Endothelial cell of hepatic sinusoid (primary cell): ENCODE results near the gene SMARCC2.
"Not testable (repeated sequence)": the region's sequence is repeated elsewhere in the genome, so short reads cannot be mapped to it uniquely, and the experiment has no call there.

Experiments used
- in situ Hi-C: cut with HindIII; loops from 2 replicates; pipeline ENCODE4 v1.10.0; 2017; ENCODE audit warnings: low sequenced_read_pairs

Gene SMARCC2

GRCh38 chr12:56213878-56214277, 24.6 kb upstream of the SMARCC2 start:
- in situ Hi-C loops: no loop called here

GRCh38 chr12:56212361-56212760, 23.1 kb upstream of the SMARCC2 start:
- in situ Hi-C loops: no loop called here

- in situ Hi-C loops: loop anchor here (5.0 kb wide), 1 partner anchor 44 kb away; no protein-coding TSS in a partner anchor
Observed at GRCh38 chr12:56208006-56208405, 18.7 kb upstream of the SMARCC2 start.

- in situ Hi-C loops: loop anchor here (5.0 kb wide), 1 partner anchor 46 kb away; no protein-coding TSS in a partner anchor
Observed at GRCh38 chr12:56206452-56207166, 17.3 kb upstream of the SMARCC2 start.

- in situ Hi-C loops: loop anchor here (5.0 kb wide), 1 partner anchor 47 kb away; no protein-coding TSS in a partner anchor
Observed at GRCh38 chr12:56205445-56205844, 16.2 kb upstream of the SMARCC2 start.

GRCh38 chr12:56204275-56204674, 15.0 kb upstream of the SMARCC2 start:
- in situ Hi-C loops: no loop called here

- in situ Hi-C loops: no loop called here
Observed at GRCh38 chr12:56202838-56203237, 13.6 kb upstream of the SMARCC2 start.

- in situ Hi-C loops: no loop called here
Observed at GRCh38 chr12:56202366-56202765, 13.1 kb upstream of the SMARCC2 start.

GRCh38 chr12:56198836-56199235, 9.6 kb upstream of the SMARCC2 start:
- in situ Hi-C loops: no loop called here

- in situ Hi-C loops: no loop called here
Observed at GRCh38 chr12:56197921-56198635, 8.8 kb upstream of the SMARCC2 start.

- in situ Hi-C loops: not testable (repeated sequence)
Observed at GRCh38 chr12:56196818-56197550, 7.7 kb upstream of the SMARCC2 start.

GRCh38 chr12:56193025-56193578, 3.8 kb upstream of the SMARCC2 start:
- in situ Hi-C loops: no loop called here

GRCh38 chr12:56192582-56192981, 3.3 kb upstream of the SMARCC2 start:
- in situ Hi-C loops: no loop called here

- in situ Hi-C loops: no loop called here
Observed at GRCh38 chr12:56190695-56191155, 1.4 kb upstream of the SMARCC2 start.

GRCh38 chr12:56189918-56190694, 823 bp upstream of the SMARCC2 start:
- in situ Hi-C loops: loop anchor here (5.0 kb wide), 2 partner anchors 32 to 73 kb away; partner anchors contain the start of genes NABP2, RNF41, RPL41 and ZC3H10

- in situ Hi-C loops: loop anchor here (5.0 kb wide), 2 partner anchors 34 to 71 kb away; partner anchors contain the start of genes NABP2, RNF41, RPL41 and ZC3H10
Observed at GRCh38 chr12:56188778-56189098, 545 bp downstream of the SMARCC2 start.

GRCh38 chr12:56188131-56188777, 1.0 kb downstream of the SMARCC2 start:
- in situ Hi-C loops: loop anchor here (5.0 kb wide), 2 partner anchors 34 to 71 kb away; partner anchors contain the start of genes NABP2, RNF41, RPL41 and ZC3H10

GRCh38 chr12:56186957-56187356, 2.3 kb downstream of the SMARCC2 start:
- in situ Hi-C loops: loop anchor here (5.0 kb wide), 2 partner anchors 35 to 70 kb away; partner anchors contain the start of genes NABP2, RNF41, RPL41 and ZC3H10

GRCh38 chr12:56178347-56178746, 10.9 kb downstream of the SMARCC2 start:
- in situ Hi-C loops: no loop called here
